M059J (cell line): ENCODE results near the gene ATP10A. TPM values are rescaled to one million over a fixed set of nuclear protein-coding genes. Genes with fewer than 3 reads are reported as not detected.
"Not testable (repeated sequence)": the region's sequence is repeated elsewhere in the genome, so short reads cannot be mapped to it uniquely, and the experiment has no call there.

ENCODE experiments used
- DNase-seq: peaks from one replicate; pipeline ENCODE4 v3.0.0-alpha.2; 2012; ENCODE audit warnings: low read depth
- total RNA-seq: library from RNA; depleted of rRNA; stranded (reverse); fragments of >200 nt; shearing (Covaris generic); gene quantifications from 2 replicates; pipeline ENCODE4 v1.2.3, GENCODE V29; 2014

ATP10A gene
- total RNA-seq, 1 experiment from 2014 or later: not detected

GRCh38 chr15:25771736-25772135 lies 91.4 kb downstream of the ATP10A start:
- not testable (repeated sequence) for DNase-seq

GRCh38 chr15:25771338-25771706 lies 91.8 kb downstream of the ATP10A start:
- DNase-seq: no peak

GRCh38 chr15:25770618-25771337 lies 92.3 kb downstream of the ATP10A start:
- no peak for DNase-seq

GRCh38 chr15:25770031-25770430 lies 93.1 kb downstream of the ATP10A start:
- DNase-seq: no peak

- no peak for DNase-seq
Measured at GRCh38 chr15:25768271-25768670, 94.9 kb downstream of the ATP10A start.

GRCh38 chr15:25767356-25768151 lies 95.6 kb downstream of the ATP10A start:
- DNase-seq: no peak

- no peak for DNase-seq
Measured at GRCh38 chr15:25766417-25766816, 96.7 kb downstream of the ATP10A start.

GRCh38 chr15:25764980-25765735 lies 98.0 kb downstream of the ATP10A start:
- DNase-seq: no peak

- no peak for DNase-seq
Measured at GRCh38 chr15:25763954-25764353, 99.2 kb downstream of the ATP10A start.

- DNase-seq: no peak
Measured at GRCh38 chr15:25763331-25763751, 99.8 kb downstream of the ATP10A start.

- peak; percentile 15 for DNase-seq
Measured at GRCh38 chr15:25761971-25762662, 101.0 kb downstream of the ATP10A start.

GRCh38 chr15:25759421-25759820 lies 103.7 kb downstream of the ATP10A start:
- DNase-seq: no peak

- not testable (repeated sequence) for DNase-seq
Measured at GRCh38 chr15:25758612-25759011, 104.5 kb downstream of the ATP10A start.

- DNase-seq: no peak
Measured at GRCh38 chr15:25743548-25744275, 119.4 kb downstream of the ATP10A start.

GRCh38 chr15:25742776-25743547 lies 120.2 kb downstream of the ATP10A start:
- no peak for DNase-seq

GRCh38 chr15:25742041-25742730 lies 120.9 kb downstream of the ATP10A start:
- no peak for DNase-seq

GRCh38 chr15:25741256-25741580 lies 121.9 kb downstream of the ATP10A start:
- no peak for DNase-seq

- DNase-seq: no peak
Measured at GRCh38 chr15:25740383-25741255, 122.5 kb downstream of the ATP10A start.

- DNase-seq: peak; percentile 7
Measured at GRCh38 chr15:25739687-25740121, 123.4 kb downstream of the ATP10A start.
